Activated T-cell treated with anti-CD3 and anti-CD28 coated beads, Interleukin-2, amount 50 U/mL, for 72 hours (primary cell): ENCODE results near the gene TBX5. TPM values are rescaled to one million over a fixed set of nuclear protein-coding genes. Genes with fewer than 3 reads are reported as not detected.

Source experiments
- ATAC-seq, 2 donors: fragments of 150-1000 bp; cut with Tn5 transposase; replicated peaks in 1 of 2; 2 replicates each; pipeline ENCODE4 v1.10.0; 2021; ENCODE audit warnings: moderate library complexity in 2 of 2, mild to moderate bottlenecking in 1 of 2
- DNase-seq, 2 donors: peaks; one replicate each; pipeline ENCODE4 v3.0.0; 2021 to 2022; ENCODE audit warnings: mixed read lengths in 1 of 2
- H3K27ac Mint-ChIP-seq: one replicate; pipeline ENCODE4 v1.8.0; 2022; ENCODE audit warnings: mild to moderate bottlenecking, moderate library complexity, mixed read lengths
- H3K27me3 Mint-ChIP-seq: one replicate; pipeline ENCODE4 v1.8.0; 2022; ENCODE audit warnings: low read depth, mixed read lengths
- H3K36me3 Mint-ChIP-seq, 2 donors: one replicate each; pipeline ENCODE4 v1.8.0; 2022; ENCODE audit warnings: mixed read lengths in 2 of 2, mild to moderate bottlenecking in 1 of 2; ENCODE audit not compliant: insufficient read depth in 2 of 2
- H3K4me1 Mint-ChIP-seq: one replicate; pipeline ENCODE4 v1.8.0; 2022; ENCODE audit warnings: low read depth, mixed read lengths
- H3K4me3 Mint-ChIP-seq, 2 donors: one replicate each; pipeline ENCODE4 v1.8.0; 2022; ENCODE audit warnings: mild to moderate bottlenecking in 2 of 2, mixed read lengths in 2 of 2, moderate library complexity in 2 of 2
- H3K9me3 Mint-ChIP-seq, 2 donors: one replicate each; pipeline ENCODE4 v1.8.0; 2022; ENCODE audit warnings: mixed read lengths in 2 of 2
- total RNA-seq, 2 donors: library from RNA; stranded (reverse); gene quantifications; one replicate each; pipeline ENCODE4 v1.2.3, GENCODE V29; 2022

The TBX5 gene
- total RNA-seq, 2 donors from 2014 or later: not detected

- no peaks in the 10 kb centered on the region for H3K36me3 Mint-ChIP-seq
- DNase-seq (no peak), ATAC-seq (no peak)
- H3K27ac Mint-ChIP-seq: no peak overlapping the region
- peaks cover 56% of the 10 kb centered on the region for H3K27me3 Mint-ChIP-seq
- H3K9me3 Mint-ChIP-seq: peaks cover 0 to 2% of the 10 kb centered on the region in 2 donors
- H3K4me1 Mint-ChIP-seq: no peaks in the 10 kb centered on the region
- no peak overlapping the region for H3K4me3 Mint-ChIP-seq
Measured at GRCh38 chr12:114415525-114415868, 9.6 kb upstream of the TBX5 start.

GRCh38 chr12:114414866-114415524 is 9.1 kb upstream of the TBX5 start:
- Mint-ChIP-seq H3K4me3 (no peak overlapping the region), H3K4me1 (no peaks in the 10 kb centered on the region), H3K27me3 (peaks cover 61% of the 10 kb centered on the region), H3K9me3 (peaks cover 0 to 2% of the 10 kb centered on the region in 2 donors), H3K36me3 (no peaks in the 10 kb centered on the region), H3K27ac (no peak overlapping the region)
- ATAC-seq (no peak), DNase-seq (no peak)

GRCh38 chr12:114414031-114414865 is 8.3 kb upstream of the TBX5 start:
- Mint-ChIP-seq H3K27me3 (peaks cover 68% of the 10 kb centered on the region), H3K4me3 (no peak overlapping the region), H3K27ac (no peak overlapping the region), H3K36me3 (no peaks in the 10 kb centered on the region), H3K9me3 (peaks cover 0 to 2% of the 10 kb centered on the region in 2 donors), H3K4me1 (no peaks in the 10 kb centered on the region)
- DNase-seq (no peak), ATAC-seq (no peak)

GRCh38 chr12:114412825-114413749 is 7.1 kb upstream of the TBX5 start:
- Mint-ChIP-seq H3K4me3 (no peak overlapping the region), H3K27ac (no peak overlapping the region), H3K36me3 (peaks cover 0 to 2% of the 10 kb centered on the region in 2 donors), H3K9me3 (no peaks in the 10 kb centered on the region), H3K4me1 (peaks cover 7% of the 10 kb centered on the region), H3K27me3 (peaks cover 77% of the 10 kb centered on the region)
- no peak for DNase-seq
- ATAC-seq: no peak

GRCh38 chr12:114412307-114412706 is 6.4 kb upstream of the TBX5 start:
- Mint-ChIP-seq H3K27ac (no peak overlapping the region), H3K4me3 (no peak overlapping the region), H3K27me3 (peaks cover 82% of the 10 kb centered on the region), H3K36me3 (peaks cover 0 to 2% of the 10 kb centered on the region in 2 donors), H3K9me3 (no peaks in the 10 kb centered on the region), H3K4me1 (peaks cover 9% of the 10 kb centered on the region)
- ATAC-seq: no peak
- DNase-seq: no peak

GRCh38 chr12:114411071-114411837 is 5.3 kb upstream of the TBX5 start:
- H3K4me1 Mint-ChIP-seq: peaks cover 9% of the 10 kb centered on the region
- H3K9me3 Mint-ChIP-seq: no peaks in the 10 kb centered on the region
- H3K27me3 Mint-ChIP-seq: peaks cover 84% of the 10 kb centered on the region
- H3K27ac Mint-ChIP-seq: no peak overlapping the region
- H3K4me3 Mint-ChIP-seq: no peak overlapping the region
- peaks cover 0 to 2% of the 10 kb centered on the region in 2 donors for H3K36me3 Mint-ChIP-seq
- ATAC-seq (no peak), DNase-seq (no peak)

- Mint-ChIP-seq H3K27ac (peak overlapping the region; percentile 64), H3K4me3 (peak overlapping the region; percentile 65 to 80)
Measured at GRCh38 chr12:114409852-114410600, 4.1 kb upstream of the TBX5 start.

GRCh38 chr12:114408886-114409851 is 3.2 kb upstream of the TBX5 start:
- peak overlapping the region; percentile 65 to 80 for H3K4me3 Mint-ChIP-seq
- H3K4me1 Mint-ChIP-seq: peaks cover 9% of the 10 kb centered on the region
- ATAC-seq: no peak
- no peaks in the 10 kb centered on the region for H3K9me3 Mint-ChIP-seq
- H3K36me3 Mint-ChIP-seq: peaks cover 0 to 2% of the 10 kb centered on the region in 2 donors
- no peak for DNase-seq
- H3K27me3 Mint-ChIP-seq: peaks cover 92% of the 10 kb centered on the region
- peak overlapping the region; percentile 64 for H3K27ac Mint-ChIP-seq

More at GRCh38 chr12:114409852-114410600, 4.1 kb upstream of the TBX5 start:
- no peak for ATAC-seq
- H3K4me1 Mint-ChIP-seq: peaks cover 9% of the 10 kb centered on the region
- peaks cover 0 to 2% of the 10 kb centered on the region in 2 donors for H3K36me3 Mint-ChIP-seq
- DNase-seq: no peak
- H3K27me3 Mint-ChIP-seq: peaks cover 92% of the 10 kb centered on the region
- no peaks in the 10 kb centered on the region for H3K9me3 Mint-ChIP-seq

GRCh38 chr12:114408471-114408885 is 2.5 kb upstream of the TBX5 start:
- ATAC-seq (no peak), DNase-seq (no peak)
- H3K4me3 Mint-ChIP-seq: peak overlapping the region; percentile 64 to 65
- H3K27ac Mint-ChIP-seq: peak overlapping the region; percentile 46
- peaks cover 95% of the 10 kb centered on the region for H3K27me3 Mint-ChIP-seq
- H3K4me1 Mint-ChIP-seq: peaks cover 9% of the 10 kb centered on the region
- no peaks in the 10 kb centered on the region for H3K9me3 Mint-ChIP-seq
- peaks cover 0 to 2% of the 10 kb centered on the region in 2 donors for H3K36me3 Mint-ChIP-seq

GRCh38 chr12:114407842-114408411 is 2.0 kb upstream of the TBX5 start:
- H3K9me3 Mint-ChIP-seq: no peaks in the 10 kb centered on the region
- DNase-seq (no peak), ATAC-seq (no peak)
- H3K27ac Mint-ChIP-seq: peak overlapping the region; percentile 17
- no peak overlapping the region for H3K4me3 Mint-ChIP-seq
- peaks cover 2 to 3% of the 10 kb centered on the region in 2 donors for H3K36me3 Mint-ChIP-seq
- peaks cover 9% of the 10 kb centered on the region for H3K4me1 Mint-ChIP-seq
- peaks cover 95% of the 10 kb centered on the region for H3K27me3 Mint-ChIP-seq
